NOMO-1 (cell line): ENCODE data around the gene CNST.
"Not testable (repeated sequence)": the region's sequence is repeated elsewhere in the genome, so short reads cannot be mapped to it uniquely, and the experiment has no call there.

ENCODE experiments used
- DNase-seq, 2 experiments: peaks; one replicate each; lab custom pipeline; 2025; ENCODE audit not compliant: unreplicated experiment in 2 of 2; lab: John Stamatoyannopoulos, UW

Gene CNST

DNA sequence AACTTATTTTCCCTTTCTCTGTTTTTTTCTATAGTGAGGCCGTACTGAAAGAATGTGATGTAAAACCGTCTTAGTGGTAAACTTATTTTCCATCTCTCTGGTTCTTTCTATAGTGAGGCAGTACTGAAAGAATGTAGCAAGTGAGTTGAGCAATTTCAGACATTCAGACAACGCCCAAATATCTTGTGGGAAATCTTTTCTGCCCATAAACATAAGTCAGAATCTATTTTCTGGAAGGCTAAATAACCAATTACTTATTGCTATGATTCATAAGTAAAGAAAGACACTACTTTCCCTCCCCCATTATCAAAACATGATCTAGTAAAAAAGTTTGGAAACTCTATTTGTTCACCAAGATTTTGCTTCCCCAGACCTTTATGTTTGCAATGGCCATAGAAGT is 139.1 kb downstream of the CNST start:
- peak in 1 of 2 experiments; percentile 46 for DNase-seq

DNA sequence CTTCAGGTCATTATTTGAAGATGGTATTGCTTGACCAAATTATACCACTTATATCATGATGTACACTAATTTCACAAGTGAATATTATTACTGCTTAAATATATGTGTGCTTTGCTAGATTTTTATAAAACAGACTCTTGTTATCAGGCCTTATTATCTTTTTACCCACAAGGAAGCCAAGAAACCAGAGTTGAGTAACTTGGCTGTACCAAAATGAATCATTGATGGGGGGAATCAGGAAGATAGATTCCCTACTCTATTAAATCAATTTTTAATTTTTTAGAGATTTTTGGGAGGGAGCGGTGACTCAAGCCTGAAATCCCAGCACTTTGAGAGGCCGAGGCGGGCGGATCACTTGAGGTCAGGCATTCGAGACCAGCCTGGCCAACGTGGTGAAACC is 141.9 kb downstream of the CNST start:
- no peak for DNase-seq

GRCh38 chr1:246709196-246709595 is 142.9 kb downstream of the CNST start:
- DNase-seq, result no peak

- peak; percentile 20 to 57 for DNase-seq
These were observed 143.6 kb downstream of the CNST start for GRCh38 chr1:246709835-246710234.

- DNase-seq, result no peak
These were observed 145.3 kb downstream of the CNST start for GRCh38 chr1:246711548-246712003.

DNA sequence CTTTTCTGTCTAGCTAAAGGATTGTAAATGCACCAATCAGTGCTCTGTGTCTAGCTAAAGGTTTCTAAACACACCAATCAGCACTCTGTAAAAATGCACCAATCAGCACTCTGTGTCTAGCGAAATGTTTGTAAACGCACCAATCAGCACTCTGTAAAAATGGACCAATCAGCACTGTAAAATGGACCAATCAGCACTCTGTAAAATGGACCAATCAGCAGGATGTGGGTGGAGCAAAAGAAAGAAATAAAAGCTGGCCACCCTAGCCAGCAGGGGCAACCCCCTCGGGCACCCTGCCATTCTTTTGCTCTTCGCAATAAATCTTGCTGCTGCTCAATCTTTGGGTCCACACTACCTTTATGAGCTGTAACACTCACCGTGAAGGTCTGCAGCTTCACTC is 146.2 kb downstream of the CNST start:
- DNase-seq, result not testable (repeated sequence)
